Measurements from ENCODE around the gene ALDH1L2. TPM values are rescaled to one million over a fixed set of nuclear protein-coding genes. Genes with fewer than 3 reads are reported as not detected.

Gene ALDH1L2
- total and polyA plus RNA-seq, 9 of the 15 experiments (the other 6 are each of a cell fraction or from before 2014, with no cell fraction given), result 1.1 to 9.9 (median 3.8) TPM

DNA sequence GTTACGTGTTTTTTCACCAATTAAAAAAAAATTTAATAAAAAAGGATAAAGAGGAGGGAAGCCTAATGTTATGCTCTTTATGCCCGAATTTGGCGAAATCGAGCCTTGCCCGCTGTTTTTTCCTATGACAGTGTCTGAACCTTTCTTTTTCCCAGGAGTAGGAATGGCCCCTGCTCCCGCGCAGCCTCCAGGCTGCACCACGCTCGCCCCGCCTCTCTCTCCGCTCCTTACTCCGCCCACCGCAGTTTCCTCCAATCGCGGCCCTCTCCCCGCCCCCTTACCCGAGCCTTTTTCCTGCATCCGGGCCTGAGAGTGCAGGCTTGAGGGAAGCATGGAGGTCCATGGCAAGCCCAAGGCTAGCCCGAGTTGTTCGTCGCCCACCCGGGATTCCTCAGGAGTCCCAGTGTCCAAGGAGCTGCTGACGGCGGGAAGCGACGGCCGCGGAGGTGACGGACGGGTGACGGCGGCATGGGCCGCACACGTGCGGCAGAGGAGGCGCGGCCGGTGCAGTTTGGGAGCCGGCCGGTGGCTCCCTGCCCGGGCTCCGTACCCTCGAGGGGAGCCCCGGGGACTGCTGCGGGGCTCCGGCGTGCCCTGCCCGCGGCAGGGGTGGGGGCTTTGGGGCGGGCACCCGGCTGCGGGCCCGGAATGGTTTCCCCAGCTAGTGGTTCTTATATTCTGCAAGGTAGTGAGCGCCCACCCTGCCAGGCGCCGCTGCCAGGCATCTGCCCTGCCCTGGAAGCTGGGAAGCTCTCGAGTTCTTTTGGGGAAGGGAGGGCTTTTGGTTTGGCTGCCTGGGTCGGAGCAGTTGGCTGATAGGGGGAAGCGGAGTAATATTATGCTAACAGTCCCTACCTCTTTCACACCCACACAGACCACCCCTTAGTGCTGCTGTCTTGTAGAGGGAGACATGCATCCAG is 98.0 kb downstream of the ALDH1L2 start, which contains the start of gene NOPCHAP1 (continued):
- TF ChIP-seq NR2F6 (CRISPR knock-in tag; IDR thresholded peaks at IDR 0.05) (no peak), NCOA4 (IDR thresholded peaks at IDR 0.05; ENCODE audit: partially characterized antibody) (no peak), VEZF1 (CRISPR knock-in tag; IDR thresholded peaks at IDR 0.05) (no peak; the same call in 1 of the 2 replicates), CC2D1A (IDR thresholded peaks at IDR 0.05) (no peak), GATAD2B (IDR thresholded peaks at IDR 0.05; ENCODE audit: borderline replicate concordance) (no peak), PHTF2 (CRISPR knock-in tag; IDR thresholded peaks at IDR 0.05) (no peak), SPI1 (IDR thresholded peaks at IDR 0.05; ENCODE audit: borderline replicate concordance, low read depth, low read length) (no peak), NBN (IDR thresholded peaks at IDR 0.05; ENCODE audit: low read depth) (no peak), ZBED1 (IDR thresholded peaks at IDR 0.05) (no peak), ZNF3 (CRISPR knock-in tag; IDR thresholded peaks at IDR 0.05) (no peak), MCM7 (IDR thresholded peaks at IDR 0.05) (no peak), NEUROD1 (IDR thresholded peaks at IDR 0.05; ENCODE audit: borderline replicate concordance, low read depth, low read length, partially characterized antibody) (no peak), ZBTB9 (CRISPR knock-in tag; IDR thresholded peaks at IDR 0.05) (0 out of 2 replicates have a peak, but pooled peaks have one; percentile 69), ZEB2 (IDR thresholded peaks at IDR 0.05) (no peak), L3MBTL2 (IDR thresholded peaks at IDR 0.05) (peak; percentile 77), BCOR (IDR thresholded peaks at IDR 0.05) (no peak), ESRRA (IDR thresholded peaks at IDR 0.05; ENCODE audit: borderline replicate concordance, low read depth) (no peak), ZNF778 (CRISPR knock-in tag; IDR thresholded peaks at IDR 0.05) (no peak), MYBL2 (IDR thresholded peaks at IDR 0.05; ENCODE audit: low read depth) (no peak), MYBL2 (CRISPR knock-in tag; IDR thresholded peaks at IDR 0.05; ENCODE audit: borderline replicate concordance) (no peak)

Data from K562 (cell line).